AG04449 (cell line): ENCODE measurements around the gene MEP1B.

ENCODE experiments used
- CTCF ChIA-PET: fragments of 350-600 bp; formaldehyde crosslinking; extraction: SDS; loops from one replicate; lab custom pipeline; 2021; ENCODE audit warnings: antibody characterized with exemption; lab: Yijun Ruan, JAX
- POLR2A ChIA-PET: fragments of 400-600, 350-600 bp; formaldehyde crosslinking; extraction: SDS; loops from one replicate; lab custom pipeline; 2020; ENCODE audit warnings: antibody characterized with exemption, inconsistent platforms; lab: Yijun Ruan, JAX
- DNase-seq: peaks from one replicate; pipeline ENCODE4 v3.0.0-alpha.2; 2010; ENCODE audit warnings: low read depth, low spot score
- H3K4me3 ChIP-seq: 2 replicates; pipeline ENCODE4 v1.5.1; 2011; ENCODE audit warnings: low read depth, mild to moderate bottlenecking, control low read depth, low read length
- CTCF ChIP-seq: IDR thresholded peaks from one replicate; pipeline ENCODE4 v1.5.1; 2011; ENCODE audit warnings: mild to moderate bottlenecking, moderate library complexity, low read length, control low read depth, inconsistent platforms; ENCODE audit not compliant: insufficient read depth; ENCODE audit errors: missing control alignments

The MEP1B gene

GRCh38 chr18:32257084-32257785 lies 67.4 kb downstream of the MEP1B start:
- no peak for TF ChIP-seq CTCF
- POLR2A ChIA-PET = no interaction called here
- CTCF ChIA-PET = interaction anchor here (0.9 to 1.8 kb wide), 2 partner anchors 15 kb away, joined by 4 to 6 read pairs; no protein-coding TSS in a partner anchor
- no peak for DNase-seq
- H3K4me3 ChIP-seq = no peak overlapping the region

DNA sequence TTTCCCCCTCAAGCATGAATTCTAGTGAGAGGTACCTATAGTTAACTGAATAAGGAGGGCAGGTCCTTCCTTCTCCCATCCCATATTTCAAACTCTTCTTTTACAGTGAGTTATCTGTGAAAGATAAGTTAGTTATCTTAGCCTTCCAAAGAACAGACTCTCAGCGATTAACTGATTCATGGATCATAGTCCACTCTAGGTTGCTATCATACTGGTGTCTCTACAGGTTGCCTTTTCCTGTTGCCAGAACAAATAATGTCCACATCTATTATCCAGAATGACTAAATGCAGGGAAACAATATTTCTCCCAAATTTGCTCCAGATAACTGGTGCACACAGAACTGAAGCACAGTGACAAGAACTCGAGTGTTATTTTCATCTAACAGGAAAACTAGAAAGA lies 68.3 kb downstream of the MEP1B start:
- no peak for DNase-seq
- CTCF ChIA-PET = interaction anchor here (0.9 kb wide), 1 partner anchor 14 kb away, joined by 4 read pairs; no protein-coding TSS in a partner anchor
- no peak for TF ChIP-seq CTCF
- POLR2A ChIA-PET = no interaction called here
- no peak overlapping the region for H3K4me3 ChIP-seq

GRCh38 chr18:32258558-32259204 lies 68.8 kb downstream of the MEP1B start:
- CTCF ChIA-PET = interaction anchor here (3.7 kb wide), 1 partner anchor 13 kb away, joined by 25 read pairs; no protein-coding TSS in a partner anchor

DNA sequence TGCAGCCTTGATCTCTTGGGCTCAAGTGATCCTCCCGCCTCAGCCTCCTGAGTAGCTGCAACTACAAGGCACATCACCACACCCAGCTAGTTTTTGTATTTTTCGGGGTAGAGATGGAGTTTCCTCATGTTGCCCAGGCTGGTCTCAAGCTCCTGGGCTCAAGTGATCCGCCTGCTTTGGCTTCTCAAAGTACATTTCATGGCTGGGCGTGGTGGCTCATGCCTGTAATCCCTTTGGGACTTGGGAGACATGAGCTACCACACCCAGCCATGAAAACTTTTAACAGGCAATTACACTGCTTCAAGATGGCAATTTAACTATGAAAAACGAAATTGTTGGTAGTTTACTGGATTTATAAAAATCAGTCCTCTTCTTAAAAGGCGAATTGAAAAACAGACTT lies 69.7 kb downstream of the MEP1B start:
- ChIA-PET POLR2A (no interaction called here), CTCF (interaction anchor here (3.7 kb wide), 1 partner anchor 12 kb away, joined by 25 read pairs; no protein-coding TSS in a partner anchor)
- H3K4me3 ChIP-seq = no peak overlapping the region
- TF ChIP-seq CTCF = no peak
- DNase-seq = no peak

More at GRCh38 chr18:32258558-32259204, 68.8 kb downstream of the MEP1B start:
- DNase-seq = no peak
- no peak overlapping the region for H3K4me3 ChIP-seq
- POLR2A ChIA-PET = no interaction called here
- no peak for TF ChIP-seq CTCF

- TF ChIP-seq CTCF = no peak
- POLR2A ChIA-PET = no interaction called here
- CTCF ChIA-PET = interaction anchor here (3.7 kb wide), 1 partner anchor 11 kb away, joined by 25 read pairs; no protein-coding TSS in a partner anchor
- no peak overlapping the region for H3K4me3 ChIP-seq
- no peak for DNase-seq
Observed at GRCh38 chr18:32261003-32261402, 71.2 kb downstream of the MEP1B start.

DNA sequence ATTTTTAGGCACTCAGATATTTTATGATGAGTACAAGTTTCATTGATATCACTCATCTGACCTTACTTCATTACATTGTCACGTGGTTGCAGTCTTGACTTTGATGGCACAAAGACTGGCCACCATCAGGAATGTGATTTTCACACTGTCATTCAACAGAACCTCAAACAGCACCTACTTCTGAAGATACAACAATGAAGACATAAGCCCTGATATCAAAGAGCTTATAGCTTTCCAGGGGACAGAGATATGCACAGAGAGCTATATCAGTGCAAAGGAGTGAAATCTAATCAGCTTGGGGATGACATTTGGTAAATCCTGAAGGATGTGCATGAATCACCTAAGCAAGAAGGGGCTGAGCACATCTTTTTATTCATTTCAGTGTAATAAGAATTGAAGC lies 72.3 kb downstream of the MEP1B start:
- H3K4me3 ChIP-seq = no peak overlapping the region
- POLR2A ChIA-PET = no interaction called here
- no peak for TF ChIP-seq CTCF
- CTCF ChIA-PET = interaction anchor here (1.0 to 3.7 kb wide), 2 partner anchors 9 to 10 kb away, joined by 3 to 25 read pairs; no protein-coding TSS in a partner anchor
- DNase-seq = no peak
